CD4-positive, alpha-beta T cell treated with Interleukin-2 at 100 ng/mL for 4 hours (primary cell): Measurements from ENCODE around the gene PCBP3.
"Not testable (repeated sequence)": the region's sequence is repeated elsewhere in the genome, so short reads cannot be mapped to it uniquely, and the experiment has no call there.

Experiments used
- DNase-seq: peaks from one replicate; pipeline ENCODE4 v3.0.0-alpha.2; 2020; ENCODE audit warnings: low spot score

The PCBP3 gene

DNA sequence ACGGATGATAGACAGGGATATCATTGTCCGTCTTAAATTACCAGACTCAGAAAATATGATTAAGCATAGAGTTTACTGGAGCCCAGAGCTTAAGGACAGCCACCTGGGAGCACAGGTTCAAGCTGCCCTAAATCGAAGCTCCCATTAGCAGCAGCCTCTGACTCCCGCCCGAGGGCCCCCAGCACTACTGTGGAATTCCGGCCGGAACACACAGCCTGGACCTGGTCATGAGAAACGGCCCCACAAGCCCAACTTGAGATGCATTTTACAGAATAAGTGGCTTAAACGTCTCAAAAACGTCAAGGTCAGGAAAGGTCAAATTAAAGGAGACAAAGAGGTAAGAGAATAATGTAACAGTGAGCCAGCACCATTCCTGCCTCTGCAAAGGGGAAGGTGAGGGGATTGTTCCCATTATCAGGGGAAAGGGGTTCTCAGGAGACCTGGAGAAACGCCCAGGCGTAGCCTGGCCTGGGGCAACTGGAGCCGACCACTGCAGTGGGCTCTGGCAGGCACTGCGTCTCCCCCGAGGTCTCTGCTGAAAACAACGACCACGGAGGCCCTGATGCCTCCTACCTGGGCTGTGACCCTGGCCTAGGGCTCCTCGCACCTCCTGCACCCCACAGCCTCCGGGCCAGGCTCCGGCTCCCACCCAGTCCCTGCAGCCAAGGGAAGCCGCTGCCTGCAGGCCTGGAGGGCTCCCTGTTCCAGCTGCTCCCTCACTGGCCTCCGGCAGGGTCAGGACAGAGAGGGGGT lies 326.6 kb downstream of the PCBP3 start:
- no peak for DNase-seq

DNA sequence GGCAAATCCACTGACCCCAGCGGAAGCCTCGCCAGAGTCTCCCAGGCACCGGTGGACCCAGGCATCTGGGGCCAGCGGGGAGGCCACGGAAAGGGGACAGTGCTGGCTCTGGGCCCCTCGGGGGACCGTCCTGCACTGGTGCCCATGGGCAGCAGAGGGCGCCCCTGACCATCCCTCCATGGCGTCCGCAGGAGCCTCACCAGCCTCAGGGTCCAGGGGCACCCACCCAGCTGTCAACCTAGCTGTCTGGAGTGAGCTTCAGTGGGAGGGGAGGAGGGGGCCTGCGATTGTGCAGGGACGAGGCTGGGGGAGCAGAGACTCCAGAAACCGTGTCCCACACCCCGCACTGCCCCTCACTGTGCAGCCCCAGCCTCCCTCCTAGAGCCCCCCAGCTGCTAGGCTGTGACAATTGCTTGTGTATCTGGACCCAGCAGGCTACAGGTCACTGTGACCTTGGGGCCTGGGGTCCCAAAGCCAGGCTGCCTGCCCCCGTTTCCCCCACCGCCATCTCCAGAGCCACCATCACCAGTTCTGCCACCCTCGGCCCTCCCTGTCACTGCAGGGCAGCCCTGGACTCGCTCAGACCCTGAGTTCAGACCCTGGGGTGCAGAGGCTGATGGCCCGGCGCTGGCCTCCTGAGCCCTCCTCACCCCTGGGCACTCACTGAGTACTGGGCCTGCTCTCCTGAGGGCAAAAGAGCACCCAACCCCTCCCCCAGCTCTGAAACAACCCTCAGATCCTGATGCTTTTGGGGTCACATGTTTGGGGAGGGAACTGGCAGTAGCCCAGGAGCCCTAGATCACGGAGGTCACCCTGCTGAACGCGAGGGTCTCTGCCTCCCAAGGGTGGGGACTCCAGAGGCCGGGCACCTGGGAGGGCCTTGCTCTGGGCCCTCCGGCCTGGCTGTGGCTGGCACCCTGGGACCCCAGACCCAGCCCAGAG lies 327.4 kb downstream of the PCBP3 start:
- peak; percentile 37 for DNase-seq

DNA sequence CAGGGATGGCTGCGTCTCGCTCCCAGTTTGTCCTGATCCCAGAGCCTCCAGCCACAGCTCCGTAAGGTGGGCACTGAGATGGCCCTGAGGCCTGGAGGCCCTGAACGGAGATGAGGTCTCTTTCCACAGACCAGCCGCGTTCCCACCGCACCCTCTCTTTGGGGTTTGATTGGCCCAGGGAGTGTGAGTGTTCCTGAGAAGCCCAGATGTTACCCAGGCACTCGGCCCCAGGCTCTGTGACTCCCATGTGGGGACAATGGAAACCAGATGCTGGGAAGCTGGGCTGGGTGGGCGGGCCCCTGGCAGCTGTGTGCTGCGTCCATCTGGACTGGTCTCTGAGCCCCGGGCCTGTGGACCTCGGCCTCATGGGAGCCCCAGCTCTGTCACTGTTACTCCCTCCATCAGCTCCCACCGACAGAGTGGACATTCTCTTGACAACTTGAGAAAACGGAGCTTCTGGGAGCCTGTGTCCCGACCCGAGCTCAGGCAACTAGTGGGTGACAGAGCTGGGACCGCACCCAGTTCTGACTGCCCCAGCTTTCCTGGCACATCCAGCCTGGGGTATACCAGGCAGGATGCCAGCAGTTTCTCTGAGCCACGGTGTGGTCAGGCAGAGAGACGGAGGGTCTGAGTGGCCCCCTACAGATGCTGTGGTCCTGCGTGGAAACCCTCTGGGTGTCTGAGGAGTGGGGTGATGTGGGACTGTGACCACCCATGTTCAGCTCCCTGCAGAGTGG lies 328.3 kb downstream of the PCBP3 start:
- DNase-seq: no peak

DNA sequence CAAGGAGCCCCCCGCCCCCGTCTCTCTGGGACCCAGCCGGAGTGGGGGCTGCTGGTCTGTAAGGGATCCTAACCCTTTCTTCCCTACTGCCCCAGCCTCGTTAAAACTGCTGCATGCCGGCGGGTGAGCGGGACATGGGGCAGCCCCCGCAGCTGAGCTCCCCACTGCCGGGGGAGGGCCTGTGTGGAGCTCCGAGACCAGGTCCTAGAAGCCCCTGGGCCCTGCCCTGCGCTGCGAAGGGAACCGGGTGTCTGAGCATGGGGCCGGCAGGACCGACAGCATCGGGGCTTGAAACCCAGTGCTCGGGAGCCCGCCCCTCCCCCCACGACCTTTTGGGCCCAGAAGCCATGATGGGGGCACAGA lies 328.8 kb downstream of the PCBP3 start:
- no peak for DNase-seq

DNA sequence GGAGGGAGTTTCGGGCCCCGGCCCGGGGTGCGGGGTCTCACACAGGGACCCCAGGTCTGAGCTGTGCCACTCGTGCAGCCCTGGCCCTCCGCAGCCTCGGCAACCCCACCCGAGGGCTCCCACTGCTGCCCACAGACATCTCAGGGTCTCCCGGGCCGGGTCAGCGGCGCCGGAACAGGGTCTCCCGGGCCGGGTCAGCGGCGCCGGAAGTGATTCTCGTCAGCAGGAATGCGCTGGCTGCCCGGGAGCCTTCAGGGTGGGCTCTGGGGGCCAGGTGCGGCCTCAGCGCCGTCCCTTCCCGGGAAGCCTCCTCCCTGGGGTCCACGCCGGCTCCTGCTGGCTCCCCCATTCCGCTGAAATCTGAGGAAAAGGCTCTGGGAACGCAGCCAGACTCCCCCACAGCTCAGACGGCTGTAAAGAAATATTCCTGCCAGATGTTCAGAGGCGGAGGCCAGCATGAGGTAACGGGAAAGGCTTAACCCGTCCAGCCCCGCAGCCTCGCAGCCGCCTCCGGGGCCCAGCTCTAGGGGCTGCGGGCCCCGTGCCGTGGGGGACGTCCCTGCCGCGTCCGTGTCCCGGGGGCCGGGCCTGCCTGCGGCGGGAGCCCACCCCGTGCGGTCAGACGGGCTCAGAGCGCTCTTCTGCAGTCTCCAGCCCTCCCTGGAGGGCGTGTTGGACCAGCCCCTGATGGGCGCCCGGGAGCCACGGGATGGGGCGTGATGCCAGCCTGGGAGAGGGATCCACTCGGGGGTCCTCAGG lies 329.4 kb downstream of the PCBP3 start:
- no peak for DNase-seq

DNA sequence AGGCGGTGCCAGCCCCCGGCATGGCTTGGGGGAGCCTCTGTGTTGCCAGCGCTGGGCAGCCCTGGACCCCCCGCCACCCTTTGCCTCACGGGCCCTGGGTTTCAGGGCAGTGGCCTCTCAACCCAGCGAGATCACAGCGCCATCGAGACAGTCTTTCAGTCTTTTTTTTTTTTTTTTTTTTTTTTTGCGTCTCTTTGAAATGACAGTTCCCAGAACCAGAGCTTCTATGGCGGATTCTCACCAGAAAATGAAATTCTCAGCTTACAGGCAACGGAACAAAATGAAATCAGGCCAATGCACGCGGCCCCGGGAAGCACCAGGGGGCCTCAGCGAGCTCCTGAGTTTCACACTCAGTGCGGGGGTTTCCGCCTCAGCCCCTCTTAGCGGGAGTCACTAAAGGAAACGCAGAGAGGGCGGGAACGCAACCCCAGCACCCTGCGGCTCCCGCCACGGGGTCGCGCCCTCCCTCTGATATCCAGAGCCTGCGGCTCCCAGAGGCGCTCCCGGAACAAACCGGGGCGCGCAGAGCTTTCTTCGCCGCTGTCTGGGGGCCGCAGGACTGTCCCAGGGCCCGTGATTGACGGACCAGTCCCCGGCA lies 330.0 kb downstream of the PCBP3 start:
- peak; percentile 78 for DNase-seq

DNA sequence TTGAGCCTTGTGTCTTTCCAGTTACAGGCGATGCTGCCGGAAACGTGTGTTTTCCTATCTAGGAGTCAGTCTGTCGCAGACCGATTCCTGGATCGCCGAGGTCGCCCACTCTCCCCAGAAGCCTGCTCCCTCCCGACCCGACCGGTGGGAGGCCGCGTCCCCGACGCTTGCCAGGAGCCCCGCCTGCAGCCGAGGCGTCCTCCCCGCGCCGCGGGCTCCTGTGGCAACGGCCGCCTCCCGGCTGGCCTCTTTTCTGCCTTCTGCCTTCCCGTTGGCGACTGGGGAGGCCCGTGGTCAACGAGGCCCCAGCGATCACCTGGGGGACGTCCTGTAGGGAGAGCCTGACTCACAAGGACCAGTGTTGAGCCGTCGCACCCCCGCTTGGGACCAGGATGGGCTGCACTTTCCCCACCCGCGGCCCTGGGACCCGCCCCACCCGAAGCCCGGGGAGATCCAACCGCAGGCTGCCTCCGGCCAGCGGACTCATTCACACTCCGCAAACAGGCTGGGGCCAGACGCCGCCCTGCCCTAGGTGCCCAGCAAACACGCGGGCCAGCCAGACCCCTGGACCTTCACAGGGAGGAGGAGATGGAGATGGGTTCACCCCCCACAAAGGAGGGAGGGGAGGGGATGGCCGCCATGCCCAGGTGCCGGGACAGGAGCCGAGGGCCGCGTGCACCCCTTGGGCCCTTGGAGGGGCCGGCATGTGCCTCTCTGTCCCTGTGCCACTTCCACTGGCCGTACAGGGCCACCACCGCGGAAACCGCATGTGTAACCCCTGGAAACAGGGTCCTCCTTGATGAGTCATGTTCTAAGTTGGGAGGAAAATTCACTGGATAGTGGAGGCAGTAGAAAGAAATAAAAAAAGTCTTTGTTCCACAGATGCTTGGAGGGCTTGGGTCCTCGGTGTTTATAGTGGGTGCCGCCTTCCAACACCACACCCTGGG lies 330.8 kb downstream of the PCBP3 start:
- DNase-seq: no peak

DNA sequence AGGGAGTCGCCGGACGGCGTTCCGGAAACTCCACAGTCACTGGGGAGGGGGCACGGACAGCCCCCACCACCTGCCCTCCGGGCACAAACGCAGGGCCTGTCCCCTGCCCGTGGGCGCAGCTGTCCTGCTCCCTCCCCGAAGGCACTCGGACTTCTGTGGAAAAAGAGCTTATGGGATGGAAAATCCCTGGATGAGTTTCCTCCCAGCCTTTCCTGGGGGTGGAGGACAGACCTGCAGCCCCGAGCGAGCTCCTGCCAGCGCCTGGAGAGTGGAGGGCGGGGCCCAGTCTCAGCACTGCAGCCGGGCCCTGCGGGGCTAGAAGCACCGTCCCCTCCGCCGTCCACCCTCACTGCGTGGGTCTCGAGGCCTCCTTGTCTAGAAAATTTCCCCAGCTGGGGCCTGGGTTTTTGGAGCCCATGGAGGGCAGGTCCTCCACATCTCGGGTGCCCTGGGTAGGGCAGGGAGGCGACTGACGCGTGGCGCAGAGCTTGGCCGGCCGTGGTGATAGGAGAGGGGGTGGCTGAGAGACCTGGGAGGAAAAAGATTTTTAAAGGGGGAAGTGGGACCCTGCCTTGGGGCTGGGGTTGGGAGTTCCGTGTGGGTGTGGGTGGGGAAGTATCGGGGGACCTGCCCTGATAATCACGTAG lies 331.6 kb downstream of the PCBP3 start:
- DNase-seq: no peak

DNA sequence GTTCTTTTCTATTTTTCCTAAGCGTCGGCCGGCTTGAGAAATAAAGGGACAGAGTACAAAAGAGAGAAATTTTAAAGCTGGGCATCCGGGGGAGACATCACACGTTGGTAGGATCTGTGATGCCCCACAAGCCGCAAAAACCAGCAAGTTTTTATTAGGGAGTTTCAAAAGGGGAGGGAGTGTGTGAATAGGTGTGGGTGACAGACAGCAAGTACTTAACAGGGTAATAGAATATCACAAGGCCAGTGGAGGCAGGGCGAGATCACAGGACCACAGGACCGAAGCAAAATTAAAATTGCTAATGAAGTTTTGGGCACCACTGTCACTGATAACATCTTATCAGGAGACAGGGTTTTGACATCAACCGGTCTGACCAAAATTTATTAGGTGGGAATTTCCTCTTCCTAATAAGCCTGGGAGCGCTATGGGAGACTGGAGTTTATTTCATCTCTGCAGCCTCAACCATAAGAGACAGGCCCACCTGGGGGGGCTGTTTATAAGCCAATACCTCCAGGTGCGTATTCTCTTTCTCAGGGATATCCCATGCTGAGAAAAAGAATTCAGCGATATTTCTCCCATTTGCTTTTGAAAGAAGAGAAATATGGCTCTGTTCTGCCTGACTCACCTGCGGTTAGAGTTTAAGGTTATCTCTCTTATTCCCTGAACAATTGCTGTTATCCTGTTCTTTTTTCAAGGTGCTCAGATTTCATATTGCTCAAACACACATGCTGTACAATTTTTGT lies 332.3 kb downstream of the PCBP3 start:
- not testable (repeated sequence) for DNase-seq

DNA sequence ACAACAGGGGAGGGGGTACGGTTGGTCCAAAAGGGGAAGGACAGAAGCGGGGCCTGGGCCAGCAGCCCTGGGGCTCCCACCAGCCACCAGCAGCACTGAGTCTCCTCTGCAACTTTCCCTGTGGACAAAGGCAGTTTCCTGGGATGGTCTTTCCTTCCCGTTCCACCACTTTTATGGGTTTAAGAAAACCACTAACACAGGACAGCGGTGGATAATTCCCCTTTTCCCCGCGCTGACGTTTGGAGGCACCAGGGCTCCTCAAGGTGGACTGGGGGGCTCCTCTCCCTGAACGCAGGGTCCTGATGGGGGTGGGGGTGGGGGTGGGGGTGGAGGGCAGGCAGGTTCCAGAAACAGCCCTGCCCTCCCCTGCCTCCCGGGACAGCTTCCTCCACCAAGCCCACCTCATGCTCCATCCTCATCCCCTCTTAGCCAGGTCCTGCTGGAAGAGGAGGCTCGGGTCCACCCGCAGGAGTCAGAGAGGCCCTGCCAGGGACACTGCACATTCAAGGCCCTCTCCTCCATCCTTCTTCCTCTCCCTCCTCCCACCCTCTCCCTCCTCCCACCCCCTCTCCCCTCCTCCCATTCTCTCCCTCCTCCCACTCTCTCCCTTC lies 333.3 kb downstream of the PCBP3 start:
- no peak for DNase-seq

DNA sequence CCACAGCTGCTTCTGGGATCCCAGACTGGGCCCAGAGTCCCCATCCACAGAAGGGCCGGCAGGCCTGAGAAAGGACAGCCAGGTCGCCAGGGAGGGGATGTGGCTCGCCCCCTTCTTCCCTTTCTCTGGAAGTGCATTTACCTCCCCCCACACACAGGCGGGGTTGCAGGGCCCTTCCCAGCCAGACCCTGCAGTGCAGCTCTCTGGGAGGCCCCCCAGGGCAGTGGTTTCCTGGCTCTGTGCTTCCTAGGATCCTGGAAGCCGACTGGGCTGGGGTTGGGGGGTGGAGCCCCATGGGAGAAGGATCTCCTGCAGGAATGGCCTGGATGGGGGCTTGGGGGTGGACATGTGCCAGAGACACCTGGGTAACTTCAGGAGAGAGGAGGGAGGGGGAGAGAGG lies 333.9 kb downstream of the PCBP3 start:
- no peak for DNase-seq

DNA sequence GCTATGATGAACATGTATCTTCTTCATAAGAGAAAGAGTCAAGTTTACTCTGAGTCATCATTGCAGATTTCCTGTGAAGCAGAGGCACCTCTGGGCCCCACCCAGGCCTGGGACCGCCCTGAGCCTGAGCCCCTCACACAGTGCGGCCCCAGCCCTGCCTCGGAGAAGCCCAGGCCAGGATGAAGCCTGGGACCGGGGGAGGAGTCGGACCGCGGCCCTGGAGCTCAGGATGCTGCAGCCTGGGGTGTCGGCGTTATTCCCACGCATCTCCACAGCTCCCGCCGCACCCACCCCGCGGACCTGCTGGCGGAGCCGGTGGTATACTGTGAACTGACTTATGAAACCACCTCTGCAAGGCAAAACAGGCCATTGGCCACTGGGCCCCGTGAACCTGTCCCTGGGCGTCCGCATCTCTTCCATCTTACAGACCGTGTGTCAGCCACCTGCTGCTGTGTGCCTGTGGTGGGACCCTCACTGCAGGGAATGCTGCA lies 335.7 kb downstream of the PCBP3 start:
- no peak for DNase-seq

DNA sequence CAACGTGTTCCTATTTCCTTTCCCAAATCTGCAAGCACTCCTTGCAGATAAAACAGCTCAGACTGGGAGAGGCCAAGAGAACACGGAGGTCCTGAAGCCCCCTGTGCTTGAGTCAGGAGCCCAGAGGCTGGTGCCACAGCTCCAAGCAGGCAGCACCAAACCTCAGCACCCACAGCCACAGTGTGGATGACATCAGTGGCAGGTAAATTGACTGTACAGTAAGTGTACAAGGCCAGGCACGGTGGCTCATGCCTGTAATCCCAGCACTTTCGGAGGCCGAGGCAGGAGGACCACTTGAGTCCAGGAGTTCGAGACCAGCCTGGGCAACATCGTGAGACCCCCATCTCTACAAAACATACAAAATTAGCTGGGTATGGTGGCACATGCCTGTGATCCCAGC lies 336.1 kb downstream of the PCBP3 start:
- DNase-seq: no peak

DNA sequence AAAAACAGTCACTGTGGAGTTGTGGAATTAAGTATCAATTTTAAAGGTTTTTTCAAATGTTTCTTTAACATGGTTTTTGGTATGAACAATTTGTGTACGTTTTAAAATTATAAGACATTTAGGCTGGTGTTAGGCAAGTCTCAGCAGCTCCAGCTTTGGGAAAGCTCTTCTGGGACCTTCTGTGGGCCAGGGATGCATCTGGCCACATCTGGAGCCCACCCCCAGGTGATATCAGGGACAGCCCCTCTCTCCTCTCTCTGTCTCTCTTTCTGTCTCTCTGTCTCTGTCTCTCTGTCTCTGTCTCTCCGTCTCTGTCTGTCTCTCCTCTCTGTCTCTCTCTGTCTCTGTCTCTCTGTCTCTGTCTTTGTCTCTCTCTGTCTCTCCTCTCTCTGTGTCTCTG lies 336.7 kb downstream of the PCBP3 start:
- no peak for DNase-seq

DNA sequence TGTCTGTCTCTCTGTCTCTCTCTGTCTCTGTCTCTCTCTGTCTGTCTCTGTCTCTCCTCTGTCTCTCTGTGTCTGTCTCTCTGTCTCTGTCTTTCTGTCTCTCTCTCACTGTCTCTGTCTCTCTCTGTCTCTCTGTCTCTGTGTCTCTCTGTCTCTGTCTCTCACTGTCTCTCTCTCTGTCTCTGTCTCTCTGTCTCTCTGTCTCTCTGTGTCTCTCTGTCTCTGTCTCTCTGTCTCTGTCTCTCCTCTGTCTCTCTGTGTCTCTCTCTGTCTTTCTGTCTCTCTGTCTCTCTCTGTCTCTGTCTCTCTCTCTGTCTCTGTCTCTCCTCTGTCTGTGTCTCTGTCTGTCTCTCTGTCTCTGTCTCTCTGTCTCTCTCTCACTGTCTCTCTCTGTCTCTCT lies 337.2 kb downstream of the PCBP3 start:
- no peak for DNase-seq

DNA sequence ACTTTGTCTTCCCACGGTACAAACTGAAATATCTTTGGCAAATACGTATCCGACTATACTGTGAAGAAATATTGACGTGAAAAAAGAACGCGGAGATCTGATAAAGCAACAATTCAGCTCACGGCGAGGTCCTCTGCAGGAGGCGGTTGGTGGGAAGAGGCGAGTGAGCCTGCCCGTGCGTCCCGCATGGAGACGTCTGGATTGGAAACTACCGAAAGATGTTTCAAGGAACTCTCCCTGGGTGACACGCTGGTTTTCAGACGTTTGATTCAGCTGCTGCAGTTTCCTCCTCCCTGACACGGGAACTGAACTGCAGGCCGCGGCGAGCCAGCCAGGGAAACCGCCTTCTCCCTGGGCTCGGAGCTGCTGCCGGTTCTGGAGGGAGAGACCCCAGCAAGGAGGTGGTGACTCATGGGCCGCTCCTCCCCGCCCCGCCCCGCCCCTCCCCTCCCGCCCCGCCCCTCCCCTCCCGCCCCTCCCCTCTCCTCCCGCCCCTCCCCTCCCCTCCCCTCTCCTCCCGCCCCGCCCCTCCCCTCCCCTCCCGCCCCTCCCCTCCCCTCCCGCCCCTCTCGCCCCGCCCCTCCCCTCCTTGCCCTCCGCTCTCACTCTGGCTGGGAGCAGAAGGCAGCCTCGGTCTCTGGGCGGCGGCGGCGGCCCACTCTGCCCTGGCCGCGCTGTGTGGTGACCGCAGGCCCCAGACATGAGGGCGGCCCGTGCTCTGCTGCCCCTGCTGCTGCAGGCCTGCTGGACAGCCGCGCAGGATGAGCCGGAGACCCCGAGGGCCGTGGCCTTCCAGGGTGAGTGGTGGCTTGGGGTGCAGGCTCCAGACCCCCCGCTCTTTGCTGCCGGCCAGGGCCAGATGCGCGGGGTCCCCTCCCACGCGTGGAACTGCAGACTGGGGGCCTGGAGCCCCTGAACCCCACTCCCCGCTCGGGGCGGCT lies 337.9 kb downstream of the PCBP3 start, which contains the start of gene COL6A1:
Gene COL6A1, plus strand, starts transcription at position 620 of the 941 bp plus-strand sequence. Its CDS starts 81 bp downstream, at position 701.
- peak; percentile 41 for DNase-seq

DNA sequence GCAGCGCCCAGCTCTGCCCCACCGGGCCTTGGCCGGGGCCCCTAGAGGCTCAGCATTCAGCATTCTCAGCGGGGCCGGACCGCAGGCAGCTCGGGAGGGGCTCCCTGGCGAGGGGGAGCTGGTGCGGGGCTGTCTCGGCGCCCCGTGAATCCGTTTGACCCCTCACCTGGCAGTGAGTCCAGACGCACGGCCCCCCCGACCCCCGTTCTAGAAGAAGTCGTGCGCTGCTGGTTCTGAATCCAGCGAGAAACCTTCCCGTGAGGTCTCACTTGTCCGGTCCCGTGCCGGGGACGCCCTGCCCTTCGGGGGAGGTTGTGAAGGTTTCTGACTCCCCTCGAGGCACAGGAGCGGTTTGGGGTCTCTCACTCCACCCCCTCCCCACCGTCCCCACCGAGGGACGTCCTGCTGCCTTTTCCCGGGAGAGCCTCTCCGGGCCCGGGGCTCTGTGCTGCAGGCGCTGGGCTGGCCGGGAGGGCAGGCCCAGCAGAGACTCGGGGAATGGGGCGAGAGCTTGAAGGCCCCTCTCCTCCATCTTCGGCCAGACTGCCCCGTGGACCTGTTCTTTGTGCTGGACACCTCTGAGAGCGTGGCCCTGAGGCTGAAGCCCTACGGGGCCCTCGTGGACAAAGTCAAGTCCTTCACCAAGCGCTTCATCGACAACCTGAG lies 338.7 kb downstream of the PCBP3 start:
- no peak for DNase-seq
